Fibroblast of mammary gland (primary cell): ENCODE results near the gene MYH10.

Source experiments
- DNase-seq: peaks from one replicate; pipeline ENCODE4 v3.0.0-alpha.2; 2010; ENCODE audit warnings: low read depth
- H3K4me3 ChIP-seq: 2 replicates; pipeline ENCODE4 v1.5.1; 2011; ENCODE audit warnings: low read depth, mild to moderate bottlenecking, low read length, moderate library complexity; ENCODE audit not compliant: control insufficient read depth
- TF ChIP-seq, protein P1 (sequence below): conservative IDR thresholded peaks from 2 replicates; pipeline ENCODE4 v1.5.1; 2011; ENCODE audit warnings: low read depth, low read length, inconsistent platforms; ENCODE audit not compliant: control insufficient read depth, insufficient read depth

MYH10 gene

DNA sequence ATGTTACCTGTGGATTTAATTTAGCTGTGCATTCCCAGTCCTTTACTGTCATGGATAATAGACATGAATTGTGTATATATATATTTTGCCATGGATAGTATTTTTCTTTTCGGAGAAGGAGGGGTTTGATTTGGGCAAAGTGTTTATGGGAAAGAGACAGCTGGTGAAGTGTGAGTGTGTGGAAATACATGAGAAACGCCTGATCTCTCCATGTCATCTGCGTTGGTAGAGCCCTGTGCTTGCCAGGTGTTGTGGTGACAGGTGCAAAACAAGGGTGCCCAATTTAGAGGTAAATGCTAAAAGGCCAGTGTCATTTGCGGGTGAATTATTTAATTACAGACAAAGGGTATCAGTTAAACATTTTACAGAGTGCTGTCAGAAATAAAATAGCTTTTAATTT, 171.4 kb downstream of the MYH10 start:
- no peak for DNase-seq
- TF ChIP-seq, protein P1, sequence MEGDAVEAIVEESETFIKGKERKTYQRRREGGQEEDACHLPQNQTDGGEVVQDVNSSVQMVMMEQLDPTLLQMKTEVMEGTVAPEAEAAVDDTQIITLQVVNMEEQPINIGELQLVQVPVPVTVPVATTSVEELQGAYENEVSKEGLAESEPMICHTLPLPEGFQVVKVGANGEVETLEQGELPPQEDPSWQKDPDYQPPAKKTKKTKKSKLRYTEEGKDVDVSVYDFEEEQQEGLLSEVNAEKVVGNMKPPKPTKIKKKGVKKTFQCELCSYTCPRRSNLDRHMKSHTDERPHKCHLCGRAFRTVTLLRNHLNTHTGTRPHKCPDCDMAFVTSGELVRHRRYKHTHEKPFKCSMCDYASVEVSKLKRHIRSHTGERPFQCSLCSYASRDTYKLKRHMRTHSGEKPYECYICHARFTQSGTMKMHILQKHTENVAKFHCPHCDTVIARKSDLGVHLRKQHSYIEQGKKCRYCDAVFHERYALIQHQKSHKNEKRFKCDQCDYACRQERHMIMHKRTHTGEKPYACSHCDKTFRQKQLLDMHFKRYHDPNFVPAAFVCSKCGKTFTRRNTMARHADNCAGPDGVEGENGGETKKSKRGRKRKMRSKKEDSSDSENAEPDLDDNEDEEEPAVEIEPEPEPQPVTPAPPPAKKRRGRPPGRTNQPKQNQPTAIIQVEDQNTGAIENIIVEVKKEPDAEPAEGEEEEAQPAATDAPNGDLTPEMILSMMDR, result no peak
- no peak overlapping the region for H3K4me3 ChIP-seq

DNA sequence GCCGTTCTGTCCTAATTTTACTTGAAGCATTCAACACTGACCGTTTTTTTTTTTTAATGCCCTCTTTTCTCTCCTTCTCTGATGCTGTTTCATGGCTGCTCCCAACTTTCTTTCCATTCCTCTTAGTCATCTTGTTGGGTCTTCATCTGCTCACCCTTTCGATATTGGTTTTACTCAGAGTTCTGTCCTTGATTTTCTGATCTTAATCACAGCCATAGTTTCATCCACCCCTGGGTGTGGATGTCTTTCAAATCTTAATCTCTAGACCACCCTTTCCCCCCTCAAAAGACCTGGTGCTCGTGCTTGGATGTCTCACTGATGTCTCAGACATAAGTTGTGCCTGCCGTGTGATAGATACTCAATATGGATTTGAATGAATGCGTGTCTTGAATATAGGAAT, 172.4 kb downstream of the MYH10 start:
- DNase-seq, result no peak
- no peak overlapping the region for H3K4me3 ChIP-seq
- TF ChIP-seq, protein P1, result no peak

DNA sequence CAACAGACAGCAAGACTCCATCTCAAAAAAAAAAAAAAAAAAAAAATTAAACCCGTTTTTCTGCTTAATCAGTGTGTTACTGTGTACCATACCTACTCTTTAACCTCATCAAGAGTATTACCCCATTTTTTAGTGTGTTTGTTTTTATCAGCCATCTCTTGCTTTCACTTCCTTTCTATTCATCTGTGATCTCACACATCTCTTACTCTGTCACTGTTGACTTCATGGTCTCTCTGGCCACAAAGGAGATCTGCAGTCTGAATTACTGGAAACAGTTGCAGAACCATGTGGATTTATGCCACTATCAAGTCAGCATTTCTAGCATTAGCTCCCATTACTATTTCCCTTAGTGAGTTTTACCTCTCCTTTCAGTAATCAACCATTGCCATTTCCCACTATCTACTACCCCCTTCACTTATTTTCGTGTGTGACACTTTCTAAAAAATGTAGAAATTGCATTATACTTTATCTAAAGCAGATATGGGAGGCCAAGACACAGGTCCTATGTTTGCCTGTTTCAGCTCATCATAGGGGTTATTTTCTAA, 174.8 kb downstream of the MYH10 start:
- no peak overlapping the region for H3K4me3 ChIP-seq
- TF ChIP-seq, protein P1, result no peak
- DNase-seq, result no peak

DNA sequence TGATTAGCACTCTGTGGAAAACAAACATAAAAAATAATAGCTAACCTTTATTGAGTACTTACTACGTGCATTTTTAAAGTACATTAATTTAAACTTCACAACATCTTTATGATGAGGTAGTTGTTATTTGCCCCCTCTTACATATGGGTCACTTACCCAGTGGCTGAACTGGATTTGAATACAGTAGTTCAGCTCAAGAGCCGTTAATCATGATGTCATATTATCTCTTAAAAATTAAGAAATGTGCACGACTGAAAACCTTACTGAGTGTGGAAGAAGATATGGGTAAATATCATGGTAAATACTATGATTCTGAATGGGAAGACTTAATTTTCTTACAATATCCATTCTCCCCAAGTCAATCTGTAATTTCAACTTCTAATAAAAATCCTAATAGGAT, 177.2 kb downstream of the MYH10 start:
- no peak for DNase-seq
- H3K4me3 ChIP-seq, result no peak overlapping the region
- TF ChIP-seq, protein P1, result no peak

DNA sequence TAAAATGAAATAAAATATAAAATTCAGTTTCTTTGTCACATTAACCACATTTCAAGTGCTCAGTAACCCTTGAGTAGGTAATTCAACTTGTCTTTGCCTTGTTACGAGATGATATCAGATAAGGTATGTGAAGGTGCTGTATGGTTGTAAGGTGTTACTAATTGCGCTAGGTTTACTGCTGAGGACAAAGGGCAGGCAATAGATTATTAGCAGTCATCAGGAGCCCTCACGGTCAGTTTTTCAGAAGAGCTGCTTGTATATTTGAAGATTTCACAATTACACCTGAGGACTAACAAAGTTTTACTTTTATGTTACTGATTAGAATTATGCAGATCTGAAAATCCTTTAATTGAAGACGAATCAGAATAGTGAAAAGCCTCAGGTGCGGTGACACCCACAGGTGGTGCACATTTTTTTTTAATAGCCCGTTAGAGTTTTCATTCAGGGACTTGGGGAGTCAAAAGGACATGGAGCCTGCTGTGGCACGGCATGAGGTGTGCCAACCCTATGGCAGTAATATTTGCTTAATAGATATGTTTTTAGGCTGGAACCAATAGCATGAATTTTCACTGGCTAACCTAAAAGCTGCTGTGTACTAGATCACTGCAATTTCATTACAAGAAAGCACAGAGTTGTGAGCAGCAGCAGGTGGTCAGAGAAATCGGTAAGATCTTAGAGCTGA, 178.5 kb downstream of the MYH10 start:
- H3K4me3 ChIP-seq, result no peak overlapping the region
- no peak for DNase-seq
- TF ChIP-seq, protein P1, result no peak

DNA sequence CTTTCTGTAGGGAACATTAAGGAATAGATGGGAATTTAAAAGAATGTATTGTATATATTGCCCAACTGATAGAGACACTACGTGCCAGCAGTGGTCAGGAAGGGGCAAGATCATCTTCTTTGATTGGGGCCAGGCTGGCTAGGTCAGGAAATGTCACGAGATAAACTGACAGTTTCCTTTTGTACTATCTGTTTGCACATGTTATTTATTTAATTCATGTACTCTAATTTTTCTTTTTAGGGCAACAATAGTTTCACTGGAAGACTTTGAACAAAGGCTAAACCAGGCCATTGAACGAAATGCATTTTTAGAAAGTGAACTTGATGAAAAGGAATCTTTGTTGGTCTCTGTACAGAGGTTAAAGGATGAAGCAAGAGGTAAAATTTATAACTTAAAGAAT, 182.2 kb downstream of the MYH10 start:
- TF ChIP-seq, protein P1, result no peak
- DNase-seq, result no peak
- H3K4me3 ChIP-seq, result no peak overlapping the region
